GM18511 (cell line): ENCODE data around the gene GLE1.

Experiments
- ATAC-seq: cut with Tn5 transposase; IDR thresholded peaks from one replicate; pipeline ENCODE4 v1.9.1; 2021; ENCODE audit warnings: mild to moderate bottlenecking, moderate library complexity; ENCODE audit not compliant: unreplicated experiment

The GLE1 gene

DNA sequence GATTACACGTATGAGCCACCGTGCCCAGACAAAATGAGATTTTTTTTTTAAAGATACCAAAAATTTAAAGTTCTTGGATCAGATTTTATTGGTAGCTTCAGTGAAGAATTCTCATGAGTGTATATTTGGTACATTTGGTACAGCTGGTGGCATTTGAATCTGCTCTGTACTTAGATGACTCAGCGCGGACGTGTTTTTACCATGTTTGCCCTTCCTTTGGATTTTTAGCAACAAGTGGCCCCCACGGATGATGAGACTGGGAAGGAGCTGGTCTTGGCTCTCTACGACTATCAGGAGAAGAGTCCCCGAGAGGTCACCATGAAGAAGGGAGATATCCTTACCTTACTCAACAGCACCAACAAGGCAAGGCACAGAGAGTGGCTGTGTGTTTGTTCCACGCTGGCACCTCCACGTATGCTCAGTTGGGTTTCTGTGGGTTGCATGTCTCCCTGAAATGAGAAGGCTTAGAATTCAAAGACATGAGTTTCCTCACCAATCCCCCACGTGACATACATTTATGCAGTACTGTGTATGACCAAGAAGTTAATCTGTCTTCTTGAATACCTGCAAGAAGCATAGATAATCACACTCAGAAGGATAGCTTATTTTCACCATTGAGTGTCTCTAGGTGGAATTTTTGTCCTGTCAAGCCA lies 84.2 kb downstream of the GLE1 start:
- no peak for ATAC-seq
